ENCODE results near the gene TRAF2. TPM values are rescaled to one million over a fixed set of nuclear protein-coding genes. Genes with fewer than 3 reads are reported as not detected.

Gene TRAF2
- total RNA-seq, 1 donor from 2014 or later: 21.7 TPM

GRCh38 chr9:136964171-136964689 lies 77.9 kb downstream of the TRAF2 start:
- Mint-ChIP-seq H3K36me3 (ENCODE audit: low read depth, unreplicated experiment) (no peaks in the 10 kb centered on the region), H3K9me3 (ENCODE audit: unreplicated experiment) (no peaks in the 10 kb centered on the region), H3K4me1 (ENCODE audit: unreplicated experiment) (no peaks in the 10 kb centered on the region), H3K27ac (ENCODE audit: unreplicated experiment) (no peak overlapping the region), H3K27me3 (ENCODE audit: unreplicated experiment) (peaks cover 6% of the 10 kb centered on the region), H3K4me3 (ENCODE audit: unreplicated experiment) (no peak overlapping the region)
- no peak for DNase-seq (ENCODE audit: low spot score)
- TF ChIP-seq CTCF (IDR thresholded peaks at IDR 0.05; ENCODE audit: unreplicated experiment): no peak

GRCh38 chr9:136964833-136965422 lies 78.6 kb downstream of the TRAF2 start:
- Mint-ChIP-seq H3K4me3 (ENCODE audit: unreplicated experiment) (no peak overlapping the region), H3K27me3 (ENCODE audit: unreplicated experiment) (peaks cover 6% of the 10 kb centered on the region)
- DNase-seq (ENCODE audit: low spot score): no peak

GRCh38 chr9:136965771-136966484 lies 79.6 kb downstream of the TRAF2 start:
- no peak overlapping the region for H3K4me3 Mint-ChIP-seq (ENCODE audit: unreplicated experiment)
- no peak overlapping the region for H3K27ac Mint-ChIP-seq (ENCODE audit: unreplicated experiment)
- H3K27me3 Mint-ChIP-seq (ENCODE audit: unreplicated experiment): peaks cover 6% of the 10 kb centered on the region
- H3K4me1 Mint-ChIP-seq (ENCODE audit: unreplicated experiment): no peaks in the 10 kb centered on the region
- no peaks in the 10 kb centered on the region for H3K36me3 Mint-ChIP-seq (ENCODE audit: low read depth, unreplicated experiment)
- TF ChIP-seq CTCF (IDR thresholded peaks at IDR 0.05; ENCODE audit: unreplicated experiment): no peak
- no peaks in the 10 kb centered on the region for H3K9me3 Mint-ChIP-seq (ENCODE audit: unreplicated experiment)
- no peak for DNase-seq (ENCODE audit: low spot score)

More at GRCh38 chr9:136964833-136965422, 78.6 kb downstream of the TRAF2 start:
- no peaks in the 10 kb centered on the region for H3K4me1 Mint-ChIP-seq (ENCODE audit: unreplicated experiment)
- H3K27ac Mint-ChIP-seq (ENCODE audit: unreplicated experiment): no peak overlapping the region
- TF ChIP-seq CTCF (IDR thresholded peaks at IDR 0.05; ENCODE audit: unreplicated experiment): no peak
- H3K36me3 Mint-ChIP-seq (ENCODE audit: low read depth, unreplicated experiment): no peaks in the 10 kb centered on the region
- H3K9me3 Mint-ChIP-seq (ENCODE audit: unreplicated experiment): no peaks in the 10 kb centered on the region

- Mint-ChIP-seq H3K9me3 (ENCODE audit: unreplicated experiment) (no peaks in the 10 kb centered on the region), H3K4me1 (ENCODE audit: unreplicated experiment) (no peaks in the 10 kb centered on the region), H3K36me3 (ENCODE audit: low read depth, unreplicated experiment) (no peaks in the 10 kb centered on the region), H3K4me3 (ENCODE audit: unreplicated experiment) (no peak overlapping the region), H3K27me3 (ENCODE audit: unreplicated experiment) (peaks cover 6% of the 10 kb centered on the region), H3K27ac (ENCODE audit: unreplicated experiment) (no peak overlapping the region)
- no peak for TF ChIP-seq CTCF (IDR thresholded peaks at IDR 0.05; ENCODE audit: unreplicated experiment)
- no peak for DNase-seq (ENCODE audit: low spot score)
These were observed 82.2 kb downstream of the TRAF2 start for GRCh38 chr9:136968333-136969127.
